NCI-H2081 (cell line): ENCODE data around the gene GALR2.
"Not testable (repeated sequence)": the region's sequence is repeated elsewhere in the genome, so short reads cannot be mapped to it uniquely, and the experiment has no call there.

Experiments
- DNase-seq, 2 experiments: peaks; one replicate each; lab custom pipeline; 2025; lab: John Stamatoyannopoulos, UW

GALR2 gene, protein sequence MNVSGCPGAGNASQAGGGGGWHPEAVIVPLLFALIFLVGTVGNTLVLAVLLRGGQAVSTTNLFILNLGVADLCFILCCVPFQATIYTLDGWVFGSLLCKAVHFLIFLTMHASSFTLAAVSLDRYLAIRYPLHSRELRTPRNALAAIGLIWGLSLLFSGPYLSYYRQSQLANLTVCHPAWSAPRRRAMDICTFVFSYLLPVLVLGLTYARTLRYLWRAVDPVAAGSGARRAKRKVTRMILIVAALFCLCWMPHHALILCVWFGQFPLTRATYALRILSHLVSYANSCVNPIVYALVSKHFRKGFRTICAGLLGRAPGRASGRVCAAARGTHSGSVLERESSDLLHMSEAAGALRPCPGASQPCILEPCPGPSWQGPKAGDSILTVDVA

DNA sequence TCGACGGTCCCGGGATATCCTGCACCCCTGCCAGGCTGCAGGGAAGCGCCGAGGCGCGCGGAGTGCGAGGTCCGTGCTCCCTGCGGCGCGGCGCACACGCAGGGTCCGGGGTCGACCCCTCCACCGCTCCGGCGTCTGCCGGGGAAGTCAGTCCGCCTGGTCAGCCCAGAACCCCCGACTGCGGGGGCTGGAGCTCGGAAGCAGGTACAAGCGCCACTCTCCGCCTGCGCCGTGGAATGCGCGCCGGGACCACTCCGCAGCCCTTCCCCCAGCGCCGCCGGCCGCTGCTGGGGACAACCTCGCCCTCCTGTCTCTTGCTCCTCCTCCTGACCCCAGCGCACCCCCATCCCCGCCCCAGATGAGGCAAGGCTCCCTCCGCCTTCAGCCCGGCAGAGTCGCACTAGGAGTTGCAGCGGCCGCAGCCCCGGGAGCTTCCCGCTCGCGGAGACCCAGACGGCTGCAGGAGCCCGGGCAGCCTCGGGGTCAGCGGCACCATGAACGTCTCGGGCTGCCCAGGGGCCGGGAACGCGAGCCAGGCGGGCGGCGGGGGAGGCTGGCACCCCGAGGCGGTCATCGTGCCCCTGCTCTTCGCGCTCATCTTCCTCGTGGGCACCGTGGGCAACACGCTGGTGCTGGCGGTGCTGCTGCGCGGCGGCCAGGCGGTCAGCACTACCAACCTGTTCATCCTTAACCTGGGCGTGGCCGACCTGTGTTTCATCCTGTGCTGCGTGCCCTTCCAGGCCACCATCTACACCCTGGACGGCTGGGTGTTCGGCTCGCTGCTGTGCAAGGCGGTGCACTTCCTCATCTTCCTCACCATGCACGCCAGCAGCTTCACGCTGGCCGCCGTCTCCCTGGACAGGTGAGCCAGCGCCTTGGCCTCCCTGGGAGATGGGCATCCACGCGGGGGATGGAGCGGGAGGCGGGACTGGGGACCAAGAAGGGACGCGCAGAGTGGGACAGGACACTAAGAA, at the start of gene GALR2:
Gene GALR2, plus strand, starts transcription at position 392 of the 974 bp plus-strand sequence. Its CDS starts 103 bp downstream, at position 495.
- no peak for DNase-seq

DNA sequence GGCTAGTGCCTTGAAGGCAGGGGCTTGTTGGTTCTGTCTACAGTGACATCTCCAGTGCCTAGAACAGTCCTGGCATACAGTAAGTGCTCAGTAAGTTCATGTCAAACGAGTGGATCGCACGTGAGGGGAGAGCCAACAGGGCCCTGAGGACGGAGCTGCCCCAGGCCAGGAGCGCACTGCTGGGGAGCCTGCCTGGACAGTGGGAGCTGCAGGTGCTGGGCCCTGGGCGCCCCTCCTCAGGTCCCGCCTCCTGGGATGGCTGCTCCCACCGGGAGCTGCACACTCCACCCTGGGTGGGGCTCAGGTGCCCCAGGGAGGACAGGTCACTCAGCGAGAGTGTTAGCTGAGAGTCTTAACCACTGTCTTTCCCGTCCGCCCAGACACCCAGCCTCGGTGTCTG, 49.3 kb upstream of the GALR2 start:
- DNase-seq = no peak

DNA sequence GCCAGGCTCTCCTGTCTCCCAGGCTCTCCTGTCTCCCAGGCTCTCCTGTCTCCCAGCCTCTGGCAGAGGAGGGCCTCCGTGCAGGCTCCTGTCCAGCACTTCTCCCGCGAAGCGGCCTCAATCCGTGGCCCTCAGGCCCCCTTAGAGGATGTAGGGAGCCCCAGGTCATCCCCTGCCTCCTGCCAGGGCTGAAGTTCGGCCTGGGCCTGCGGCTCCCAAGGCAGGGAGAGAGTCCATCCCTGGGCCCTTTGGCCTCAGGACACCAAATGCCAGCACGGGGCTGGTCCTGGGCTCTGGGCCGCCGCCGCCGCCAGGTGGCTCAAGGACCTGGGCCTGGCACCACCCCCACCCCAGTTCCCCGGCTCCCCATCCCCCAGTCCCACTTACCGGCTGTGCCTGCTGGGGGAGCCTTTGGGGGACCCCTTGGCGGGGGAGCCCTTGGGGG, 47.8 kb upstream of the GALR2 start:
- no peak for DNase-seq

DNA sequence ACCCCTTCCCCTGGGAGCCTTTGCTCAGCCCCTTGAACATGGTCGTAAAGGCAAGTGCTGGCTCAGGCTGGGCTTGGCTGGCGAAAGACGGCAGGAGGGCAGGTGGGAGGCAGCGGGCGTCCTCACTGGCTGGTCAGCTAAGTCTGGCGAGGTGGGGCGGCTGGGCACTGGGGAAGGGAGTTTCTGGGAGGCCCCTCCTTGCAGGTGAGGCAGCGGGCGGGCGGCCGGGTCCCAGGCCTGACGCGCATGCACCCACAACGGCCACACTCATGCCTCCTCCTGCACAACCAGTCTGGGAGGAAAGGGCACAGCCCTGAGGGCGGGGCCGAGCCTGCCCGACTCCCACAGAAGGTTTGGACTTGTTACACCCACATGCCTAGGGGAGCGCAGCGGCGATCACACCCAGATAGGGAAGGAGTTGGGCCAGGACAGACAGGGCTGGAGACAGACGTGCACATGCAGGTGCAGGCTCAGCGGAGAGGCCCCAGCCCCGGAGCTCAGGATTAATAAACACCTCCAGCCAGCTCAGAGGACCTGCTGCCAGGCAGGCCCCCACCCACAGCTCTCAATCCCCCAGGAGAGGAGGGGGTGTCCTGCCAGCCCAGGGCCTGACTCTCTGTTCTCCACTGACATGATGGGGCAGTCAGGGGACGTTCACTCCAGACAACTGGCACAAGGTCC, 47.3 kb upstream of the GALR2 start, which contains the start of gene EVPL:
Gene EVPL, minus strand, starts transcription at position 148 of the 681 bp plus-strand sequence. Its CDS starts 108 bp downstream, at position 40.
- DNase-seq = no peak

DNA sequence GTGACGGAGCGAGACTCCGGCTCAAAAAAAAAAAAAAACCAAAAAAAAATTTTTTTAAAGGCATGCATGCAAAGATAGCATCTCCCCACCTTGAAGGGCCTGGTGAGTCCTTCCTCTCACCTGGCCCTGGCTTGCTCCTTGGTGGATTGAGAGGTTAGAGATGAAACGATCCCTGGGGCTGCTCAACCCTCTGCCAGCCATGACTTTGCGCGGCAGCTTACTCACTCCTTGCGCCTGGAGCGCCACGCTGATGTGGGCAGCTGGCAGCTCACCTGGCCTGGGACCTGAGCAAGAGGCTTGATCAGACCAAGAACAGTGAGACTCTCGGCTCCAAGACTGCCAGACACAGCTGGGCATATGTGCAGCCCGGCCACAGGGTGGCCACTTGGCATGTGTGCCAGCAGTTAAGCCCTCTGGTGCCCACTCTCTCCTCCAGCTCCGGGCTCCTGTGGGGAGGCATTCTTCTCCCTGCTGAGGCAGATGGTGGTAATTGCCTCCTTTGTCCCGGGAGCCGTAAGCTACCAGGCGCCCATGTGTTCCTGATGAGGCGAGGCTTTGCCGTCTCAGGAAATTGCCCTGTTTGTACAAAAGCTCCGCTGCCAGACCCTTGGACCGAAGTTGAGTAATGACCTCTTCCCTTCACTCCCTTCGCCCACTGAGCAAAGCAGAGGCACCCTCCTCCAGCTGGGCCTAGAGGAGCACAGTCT, 42.4 kb upstream of the GALR2 start:
- DNase-seq = peak; percentile 79 to 88

DNA sequence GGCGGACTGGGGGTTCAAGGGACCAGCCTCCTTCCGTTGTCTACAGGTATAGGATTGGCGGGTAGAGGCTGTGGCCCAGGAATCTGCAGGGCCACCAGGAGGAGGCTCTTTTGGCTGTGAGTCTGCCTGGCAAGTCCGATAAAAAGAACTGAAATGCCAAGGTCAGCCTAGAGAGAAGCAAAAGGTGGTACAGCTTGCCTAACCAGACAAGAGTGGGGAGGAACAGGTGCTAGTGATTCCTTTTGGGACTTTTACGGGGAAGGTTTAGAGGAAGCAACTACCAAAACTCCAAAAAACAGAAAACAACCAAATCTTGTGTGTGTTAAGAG, 41.8 kb upstream of the GALR2 start:
- DNase-seq = no peak

DNA sequence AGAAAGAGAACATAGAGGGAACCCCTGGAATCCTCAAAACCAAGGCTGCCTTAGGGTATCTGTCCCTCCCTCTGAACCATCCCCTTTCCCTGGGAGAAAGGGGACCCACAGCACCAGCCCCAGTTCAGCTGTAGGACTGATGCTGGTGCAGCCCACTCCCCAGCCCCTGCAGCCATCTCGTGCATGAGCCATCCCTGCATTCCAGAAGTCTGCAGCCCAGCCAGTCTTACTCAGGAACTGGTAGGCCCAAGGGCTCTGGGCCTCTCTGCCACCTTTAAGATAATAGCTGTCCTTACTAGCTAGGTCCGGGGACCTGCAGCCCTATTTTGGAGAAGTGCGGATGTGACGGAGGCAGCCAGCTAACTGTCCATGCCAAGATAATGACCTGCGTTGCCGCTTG, 41.4 kb upstream of the GALR2 start:
- no peak for DNase-seq

DNA sequence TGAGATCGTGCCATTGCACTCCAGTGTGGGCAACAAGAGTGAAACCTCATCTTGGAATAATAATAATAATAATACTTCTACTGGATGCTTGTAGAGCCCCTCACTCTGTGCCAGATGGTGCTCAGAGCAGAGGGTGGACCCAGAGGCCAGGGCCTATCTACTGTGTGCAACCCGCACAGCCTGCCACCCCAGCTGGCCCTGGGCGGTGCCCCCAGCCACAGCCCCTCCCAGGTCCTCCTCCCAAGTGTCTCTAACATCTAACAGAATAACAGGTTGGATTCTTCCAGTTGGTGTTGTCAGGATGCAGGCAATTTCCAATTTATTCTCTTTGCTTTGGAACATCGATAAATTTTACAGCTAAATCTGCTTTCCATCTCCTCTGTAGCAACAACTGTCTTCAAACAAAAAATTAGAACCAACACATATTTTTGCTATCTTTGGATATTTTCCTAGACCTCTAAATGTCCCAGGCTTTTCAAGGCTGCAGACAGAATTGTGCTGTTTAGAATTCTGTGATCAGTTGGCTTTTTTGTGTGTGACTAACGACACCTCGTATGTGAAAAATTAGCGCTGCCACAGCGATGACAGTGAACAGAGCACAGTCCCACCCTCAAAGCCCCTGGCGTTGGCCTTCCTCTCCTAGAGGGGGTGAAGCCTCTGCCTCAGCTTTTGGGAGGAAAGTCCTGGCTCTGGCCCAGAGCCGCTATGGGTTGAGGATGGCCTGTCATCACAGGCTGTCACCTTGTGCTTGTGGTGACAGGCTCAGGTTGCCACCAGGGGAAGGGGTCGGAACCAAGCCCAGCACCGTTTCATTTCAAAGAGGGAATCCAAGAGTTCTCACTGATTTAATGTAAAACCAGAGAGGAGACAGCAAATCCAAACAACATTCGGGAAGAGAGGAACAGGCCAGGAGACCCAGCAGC, 39.9 kb upstream of the GALR2 start:
- no peak for DNase-seq

DNA sequence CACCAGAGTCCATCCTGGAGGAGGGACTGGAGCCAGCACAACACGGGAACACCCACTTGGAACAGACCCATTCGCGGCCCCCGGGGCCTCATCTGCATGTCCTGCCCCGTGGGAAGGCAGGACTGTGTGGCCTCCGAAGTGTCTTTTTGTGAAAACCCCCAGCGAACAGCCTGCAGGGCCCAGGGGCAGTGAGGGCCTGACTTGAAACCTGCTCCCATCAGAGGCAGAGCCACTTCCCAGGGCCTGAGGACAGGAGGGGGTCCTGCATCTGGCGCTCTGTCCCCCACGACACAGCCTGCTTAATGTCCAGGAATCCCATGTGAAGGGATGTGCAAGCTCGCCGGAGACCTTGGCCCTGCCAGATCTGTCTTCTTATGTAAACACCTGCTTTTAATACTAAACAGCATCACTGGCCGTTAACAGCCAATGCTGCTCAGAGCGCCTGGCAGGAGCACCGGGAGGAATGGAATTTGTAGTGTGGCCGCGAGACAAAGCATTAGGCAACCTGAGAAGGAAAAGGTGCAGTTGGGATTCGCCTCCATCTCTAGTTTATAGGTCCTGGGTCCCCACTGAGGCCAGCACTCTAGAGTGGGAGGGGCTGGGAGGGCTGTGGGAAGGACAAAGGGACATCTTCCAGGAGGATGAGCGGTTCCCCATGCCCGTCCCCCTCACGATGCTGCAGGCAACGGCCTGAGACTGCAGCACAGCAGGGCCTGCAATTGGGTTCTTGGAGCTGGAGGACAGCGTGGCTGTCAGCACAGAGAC, 37.9 kb upstream of the GALR2 start:
- peak in 1 of 2 experiments; percentile 33 for DNase-seq

DNA sequence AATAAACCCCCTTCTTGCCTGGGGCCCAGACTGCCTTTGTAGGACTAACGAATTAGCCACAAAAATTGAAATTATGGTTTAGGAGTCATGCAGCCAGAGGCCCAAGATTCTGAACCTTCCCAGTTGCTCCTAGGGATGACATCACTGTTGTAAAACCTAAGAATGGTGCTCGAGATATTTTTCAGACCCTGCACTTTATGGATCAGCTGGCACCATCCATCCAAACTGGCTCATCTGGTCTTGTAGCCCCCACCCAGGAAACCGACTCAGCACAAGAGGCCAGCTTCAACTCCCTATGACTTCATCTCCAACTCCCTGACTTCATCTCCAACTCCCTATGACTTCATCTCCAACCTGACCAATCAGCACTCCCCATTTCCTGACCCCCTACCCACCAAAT, 36.5 kb upstream of the GALR2 start:
- DNase-seq = no peak

DNA sequence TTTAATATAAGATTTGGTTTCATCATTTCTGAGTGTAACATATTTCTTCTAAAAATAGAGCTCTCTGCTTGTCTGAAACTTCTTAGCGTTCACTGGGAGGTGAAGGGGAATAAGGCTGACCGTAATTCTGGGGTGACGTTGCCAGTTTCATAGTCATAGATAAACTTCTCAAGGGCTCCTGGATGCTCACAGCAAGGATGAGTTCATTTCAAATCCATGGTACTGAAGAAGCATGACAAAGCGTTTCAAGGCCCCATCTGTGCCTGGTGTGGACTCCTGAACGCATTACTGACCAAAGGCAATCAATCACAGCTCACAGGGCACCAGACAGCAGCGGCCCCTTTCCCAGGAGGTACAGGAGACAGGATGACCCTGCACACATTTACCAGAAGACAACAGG, 35.5 kb upstream of the GALR2 start:
- no peak for DNase-seq

DNA sequence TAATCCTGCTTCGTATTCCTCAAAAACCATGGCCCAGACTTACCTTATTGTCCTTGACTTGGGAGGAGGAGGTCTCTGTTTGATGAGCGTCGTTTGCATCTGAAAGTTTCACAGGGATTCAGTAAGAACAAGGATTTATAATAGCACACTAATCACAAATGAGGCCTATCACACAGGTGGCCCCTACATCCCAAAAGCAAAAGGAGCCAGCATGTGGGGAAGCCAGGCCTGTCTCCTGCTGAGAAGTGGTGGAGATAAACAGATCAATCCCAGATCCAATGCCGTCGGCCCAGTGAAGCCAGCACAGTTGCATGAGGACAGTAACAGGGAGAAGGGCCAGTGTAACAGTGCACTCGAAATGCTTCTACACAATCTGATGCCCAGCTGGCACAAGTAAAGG, 34.2 kb upstream of the GALR2 start:
- no peak for DNase-seq

DNA sequence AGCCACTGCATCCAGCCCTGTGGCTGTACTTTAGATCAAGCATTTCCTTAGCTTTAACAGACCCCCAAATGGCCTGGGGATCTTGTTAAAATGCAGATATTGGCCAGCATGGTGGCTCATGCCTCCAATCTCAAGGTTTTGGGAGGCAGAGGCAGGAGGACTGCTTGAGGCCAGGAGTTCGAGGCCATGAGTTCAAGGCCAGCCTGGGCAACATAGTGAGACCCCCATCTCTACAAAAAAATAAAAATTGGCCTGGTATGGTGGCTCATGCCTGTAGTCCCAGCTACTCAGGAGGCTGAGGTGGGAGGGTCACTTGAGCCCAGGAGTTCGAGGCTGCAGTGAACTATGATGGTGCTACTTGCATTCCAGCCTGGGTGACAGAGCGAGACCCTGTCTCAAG, 31.7 kb upstream of the GALR2 start:
- DNase-seq = not testable (repeated sequence)

DNA sequence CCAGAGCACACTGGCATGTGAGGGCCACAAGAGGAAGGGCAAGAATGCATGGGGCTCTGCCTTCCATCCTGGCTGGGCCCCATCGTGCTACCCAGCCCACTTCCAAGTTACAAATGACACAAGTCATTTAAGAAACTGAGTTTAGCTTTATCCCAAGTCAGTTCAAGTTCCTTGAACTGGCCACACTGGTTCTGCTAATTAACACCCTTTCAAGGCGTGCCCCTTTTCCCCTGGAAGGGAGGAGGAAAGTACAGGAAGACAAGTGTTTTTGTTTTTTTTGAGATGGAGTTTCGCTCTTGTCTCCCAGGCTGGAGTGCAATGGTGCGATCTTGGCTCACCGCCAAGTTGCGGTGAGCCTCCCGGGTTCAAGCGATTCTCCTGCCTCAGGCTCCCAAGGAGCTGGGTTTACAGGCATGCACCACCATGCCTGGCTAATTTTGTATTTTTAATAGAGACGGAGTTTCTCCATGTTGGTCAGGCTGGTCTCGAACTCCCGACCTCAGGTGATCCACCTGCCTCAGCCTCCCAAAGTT, 30.0 kb upstream of the GALR2 start:
- DNase-seq = not testable (repeated sequence)

DNA sequence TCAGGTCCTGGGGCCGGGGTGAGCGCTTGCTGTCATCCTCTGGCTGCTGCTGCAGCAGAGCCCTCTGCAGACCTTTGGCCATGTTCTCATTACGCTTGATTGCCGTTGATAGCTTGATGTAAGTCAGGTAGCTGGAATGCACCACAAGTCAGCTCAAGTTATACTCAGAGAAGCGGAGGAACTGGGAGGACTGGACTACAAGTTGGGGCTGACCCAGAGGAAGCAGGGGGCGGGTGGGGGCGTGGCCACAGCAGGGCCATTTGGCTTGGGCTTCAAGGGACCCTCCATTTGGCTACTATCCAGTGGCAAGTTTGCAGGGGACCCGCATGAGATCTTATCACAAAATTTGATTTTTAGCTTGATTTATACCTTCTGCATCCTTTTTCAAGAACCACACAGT, 28.5 kb upstream of the GALR2 start:
- no peak for DNase-seq

DNA sequence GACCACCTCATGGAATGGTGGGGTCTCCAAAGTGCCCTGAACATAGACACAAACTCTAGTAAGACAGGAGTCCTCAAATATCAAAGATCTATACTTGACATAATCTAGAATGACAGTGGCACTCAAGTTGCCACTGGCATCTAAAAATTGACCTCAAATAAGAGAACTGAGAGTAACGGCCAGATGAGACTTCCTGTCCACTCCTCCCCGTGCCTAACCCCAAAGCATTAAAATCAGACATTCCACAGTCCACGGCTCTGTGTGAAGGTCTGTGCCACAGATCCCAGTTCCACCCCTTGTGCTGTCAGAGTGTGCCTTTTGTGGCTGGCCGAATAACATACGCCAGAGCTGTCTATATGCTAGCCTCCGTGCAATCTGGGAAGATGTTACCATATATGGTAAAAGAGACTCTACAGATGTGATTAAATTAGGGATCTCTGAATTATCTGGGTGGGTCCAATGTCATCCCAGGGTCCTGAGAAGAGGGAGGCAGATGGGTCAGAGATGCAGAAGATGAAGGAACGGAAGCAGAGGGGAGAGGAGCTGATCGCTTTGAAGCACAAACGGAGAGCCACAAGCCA, 26.5 kb upstream of the GALR2 start:
- no peak for DNase-seq

DNA sequence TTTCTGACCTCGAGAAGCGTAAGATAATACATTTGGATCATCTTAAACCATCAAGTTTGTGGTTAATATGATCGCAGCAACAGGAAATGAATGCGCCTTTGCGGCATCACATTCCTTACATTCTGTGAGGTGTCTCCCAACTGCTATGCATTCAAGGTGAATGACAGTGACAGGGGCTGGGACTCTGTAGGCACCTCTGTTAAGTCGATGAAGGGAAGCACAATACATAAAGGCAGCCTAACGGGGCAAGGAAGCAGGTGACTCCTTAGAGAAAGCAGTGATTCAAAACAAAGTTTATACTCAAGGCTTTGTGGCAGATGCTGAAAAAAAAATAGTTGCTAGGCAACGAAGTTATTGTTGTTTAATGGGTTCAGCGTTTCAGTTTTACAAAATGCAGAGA, 25.9 kb upstream of the GALR2 start:
- no peak for DNase-seq

DNA sequence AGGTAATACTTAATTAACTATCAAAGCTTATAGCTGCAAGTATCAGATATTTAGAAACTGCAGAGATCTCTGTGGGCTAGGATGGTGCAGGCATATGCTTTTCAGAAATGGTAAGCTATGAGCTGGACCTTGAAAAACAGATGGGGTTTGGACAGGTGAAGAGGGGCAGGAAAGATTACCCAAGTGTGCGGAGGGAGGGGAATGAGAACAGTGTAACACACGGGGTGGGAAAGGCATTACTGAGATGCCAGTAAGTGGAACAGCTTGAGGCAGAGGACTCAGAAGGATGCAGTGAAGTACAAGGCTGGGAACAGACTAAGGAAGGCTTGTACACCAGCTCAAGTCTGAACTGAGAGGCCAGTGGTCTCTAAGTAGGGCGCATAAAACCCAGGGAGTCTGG, 25.3 kb upstream of the GALR2 start:
- no peak for DNase-seq
